HEK293 (cell line): ENCODE results near the gene DNAAF5.

Experiments used
- ZNF350 ChIP-seq: fragments of 450-650 bp; formaldehyde crosslinking; IDR thresholded peaks from 2 replicates; pipeline ENCODE4 v1.5.0; 2017; ENCODE audit warnings: missing biosample characterization, mild to moderate bottlenecking, missing genetic modification characterization
- ZNF521 ChIP-seq: fragments of 450-650 bp; formaldehyde crosslinking; IDR thresholded peaks from 2 replicates; pipeline ENCODE4 v1.5.1; 2017; ENCODE audit warnings: missing biosample characterization, mild to moderate bottlenecking, missing genetic modification characterization
- TF ChIP-seq, protein P1 (sequence below): fragments of 450-650 bp; formaldehyde crosslinking; IDR thresholded peaks from 2 replicates; pipeline ENCODE4 v1.5.1; 2016; ENCODE audit warnings: missing biosample characterization, missing genetic modification characterization
- TF ChIP-seq, protein P2 (sequence below): fragments of 450-650 bp; formaldehyde crosslinking; IDR thresholded peaks from 2 replicates; pipeline ENCODE4 v1.5.1; 2016; ENCODE audit warnings: missing biosample characterization, missing genetic modification characterization

DNA sequence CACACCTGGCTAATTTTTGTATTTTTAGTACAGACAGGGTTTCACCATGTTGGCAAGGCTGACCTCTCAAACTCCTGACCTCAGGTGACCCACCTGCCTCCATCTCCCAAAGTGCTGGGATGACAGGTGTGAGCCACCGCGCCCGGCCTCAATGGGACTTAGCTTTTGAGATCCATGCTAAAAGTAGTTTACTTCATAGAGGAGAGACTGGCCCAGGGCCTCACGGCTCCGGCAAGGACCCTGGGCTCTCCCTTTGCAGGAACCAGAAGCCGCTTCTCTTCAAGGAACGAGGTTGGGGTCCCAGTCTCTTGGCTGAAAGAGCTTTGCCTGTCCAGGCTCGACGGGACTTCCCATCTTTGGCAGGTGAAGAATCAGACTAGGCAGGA lies 30.1 kb upstream of the DNAAF5 start:
- TF ChIP-seq, protein P1, sequence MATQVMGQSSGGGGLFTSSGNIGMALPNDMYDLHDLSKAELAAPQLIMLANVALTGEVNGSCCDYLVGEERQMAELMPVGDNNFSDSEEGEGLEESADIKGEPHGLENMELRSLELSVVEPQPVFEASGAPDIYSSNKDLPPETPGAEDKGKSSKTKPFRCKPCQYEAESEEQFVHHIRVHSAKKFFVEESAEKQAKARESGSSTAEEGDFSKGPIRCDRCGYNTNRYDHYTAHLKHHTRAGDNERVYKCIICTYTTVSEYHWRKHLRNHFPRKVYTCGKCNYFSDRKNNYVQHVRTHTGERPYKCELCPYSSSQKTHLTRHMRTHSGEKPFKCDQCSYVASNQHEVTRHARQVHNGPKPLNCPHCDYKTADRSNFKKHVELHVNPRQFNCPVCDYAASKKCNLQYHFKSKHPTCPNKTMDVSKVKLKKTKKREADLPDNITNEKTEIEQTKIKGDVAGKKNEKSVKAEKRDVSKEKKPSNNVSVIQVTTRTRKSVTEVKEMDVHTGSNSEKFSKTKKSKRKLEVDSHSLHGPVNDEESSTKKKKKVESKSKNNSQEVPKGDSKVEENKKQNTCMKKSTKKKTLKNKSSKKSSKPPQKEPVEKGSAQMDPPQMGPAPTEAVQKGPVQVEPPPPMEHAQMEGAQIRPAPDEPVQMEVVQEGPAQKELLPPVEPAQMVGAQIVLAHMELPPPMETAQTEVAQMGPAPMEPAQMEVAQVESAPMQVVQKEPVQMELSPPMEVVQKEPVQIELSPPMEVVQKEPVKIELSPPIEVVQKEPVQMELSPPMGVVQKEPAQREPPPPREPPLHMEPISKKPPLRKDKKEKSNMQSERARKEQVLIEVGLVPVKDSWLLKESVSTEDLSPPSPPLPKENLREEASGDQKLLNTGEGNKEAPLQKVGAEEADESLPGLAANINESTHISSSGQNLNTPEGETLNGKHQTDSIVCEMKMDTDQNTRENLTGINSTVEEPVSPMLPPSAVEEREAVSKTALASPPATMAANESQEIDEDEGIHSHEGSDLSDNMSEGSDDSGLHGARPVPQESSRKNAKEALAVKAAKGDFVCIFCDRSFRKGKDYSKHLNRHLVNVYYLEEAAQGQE (tag by site-specific recombination): no peak
- TF ChIP-seq ZNF350 (tag by site-specific recombination): no peak
- TF ChIP-seq, protein P2, sequence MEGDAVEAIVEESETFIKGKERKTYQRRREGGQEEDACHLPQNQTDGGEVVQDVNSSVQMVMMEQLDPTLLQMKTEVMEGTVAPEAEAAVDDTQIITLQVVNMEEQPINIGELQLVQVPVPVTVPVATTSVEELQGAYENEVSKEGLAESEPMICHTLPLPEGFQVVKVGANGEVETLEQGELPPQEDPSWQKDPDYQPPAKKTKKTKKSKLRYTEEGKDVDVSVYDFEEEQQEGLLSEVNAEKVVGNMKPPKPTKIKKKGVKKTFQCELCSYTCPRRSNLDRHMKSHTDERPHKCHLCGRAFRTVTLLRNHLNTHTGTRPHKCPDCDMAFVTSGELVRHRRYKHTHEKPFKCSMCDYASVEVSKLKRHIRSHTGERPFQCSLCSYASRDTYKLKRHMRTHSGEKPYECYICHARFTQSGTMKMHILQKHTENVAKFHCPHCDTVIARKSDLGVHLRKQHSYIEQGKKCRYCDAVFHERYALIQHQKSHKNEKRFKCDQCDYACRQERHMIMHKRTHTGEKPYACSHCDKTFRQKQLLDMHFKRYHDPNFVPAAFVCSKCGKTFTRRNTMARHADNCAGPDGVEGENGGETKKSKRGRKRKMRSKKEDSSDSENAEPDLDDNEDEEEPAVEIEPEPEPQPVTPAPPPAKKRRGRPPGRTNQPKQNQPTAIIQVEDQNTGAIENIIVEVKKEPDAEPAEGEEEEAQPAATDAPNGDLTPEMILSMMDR (tag by site-specific recombination): no peak
- no peak for TF ChIP-seq ZNF521 (tag by site-specific recombination)
